Measurements from ENCODE around the gene EML2.
A peak's percentile ranks its signal among the peaks of the same experiment; 100 is the strongest.

The EML2 gene

GRCh38 chr19:45584332-45585157 lies 54.7 kb downstream of the EML2 start, which contains the start of gene OPA3:
Gene OPA3 (minus strand): TSS chr19:45584802. CDS start chr19:45584764, 38 bp downstream.
- DNase-seq: peak; percentile 100

- no peak for DNase-seq
These were observed 57.6 kb downstream of the EML2 start for GRCh38 chr19:45581576-45581975.

- no peak for DNase-seq
These were observed 60.3 kb downstream of the EML2 start for GRCh38 chr19:45578861-45579260.

GRCh38 chr19:45577111-45577905 lies 61.9 kb downstream of the EML2 start:
- DNase-seq: no peak

- DNase-seq: no peak
These were observed 62.5 kb downstream of the EML2 start for GRCh38 chr19:45576682-45577081.

GRCh38 chr19:45575216-45575615 lies 64.0 kb downstream of the EML2 start:
- DNase-seq: no peak

- no peak for DNase-seq
These were observed 64.7 kb downstream of the EML2 start for GRCh38 chr19:45574526-45574925.

- no peak for DNase-seq
These were observed 67.6 kb downstream of the EML2 start for GRCh38 chr19:45571457-45572220.

- peak; percentile 76 to 78 for DNase-seq
These were observed 69.4 kb downstream of the EML2 start for GRCh38 chr19:45569619-45570421.

- DNase-seq: no peak
These were observed 70.5 kb downstream of the EML2 start for GRCh38 chr19:45568732-45569131.

- no peak for DNase-seq
These were observed 71.6 kb downstream of the EML2 start for GRCh38 chr19:45567609-45568008.

GRCh38 chr19:45564131-45564780 lies 74.9 kb downstream of the EML2 start:
- DNase-seq: no peak

- no peak for DNase-seq
These were observed 78.5 kb downstream of the EML2 start for GRCh38 chr19:45560686-45561085.

- DNase-seq: no peak
These were observed 79.2 kb downstream of the EML2 start for GRCh38 chr19:45560038-45560437.
